A204.1 (cell line): ENCODE data around the gene CFAP58.

Source experiments
- FAIRE-seq: peaks from 2 replicates; lab custom pipeline; 2012; peaks lifted over from hg19 to GRCh38; lab: Jason Lieb, UNC

Gene CFAP58

DNA sequence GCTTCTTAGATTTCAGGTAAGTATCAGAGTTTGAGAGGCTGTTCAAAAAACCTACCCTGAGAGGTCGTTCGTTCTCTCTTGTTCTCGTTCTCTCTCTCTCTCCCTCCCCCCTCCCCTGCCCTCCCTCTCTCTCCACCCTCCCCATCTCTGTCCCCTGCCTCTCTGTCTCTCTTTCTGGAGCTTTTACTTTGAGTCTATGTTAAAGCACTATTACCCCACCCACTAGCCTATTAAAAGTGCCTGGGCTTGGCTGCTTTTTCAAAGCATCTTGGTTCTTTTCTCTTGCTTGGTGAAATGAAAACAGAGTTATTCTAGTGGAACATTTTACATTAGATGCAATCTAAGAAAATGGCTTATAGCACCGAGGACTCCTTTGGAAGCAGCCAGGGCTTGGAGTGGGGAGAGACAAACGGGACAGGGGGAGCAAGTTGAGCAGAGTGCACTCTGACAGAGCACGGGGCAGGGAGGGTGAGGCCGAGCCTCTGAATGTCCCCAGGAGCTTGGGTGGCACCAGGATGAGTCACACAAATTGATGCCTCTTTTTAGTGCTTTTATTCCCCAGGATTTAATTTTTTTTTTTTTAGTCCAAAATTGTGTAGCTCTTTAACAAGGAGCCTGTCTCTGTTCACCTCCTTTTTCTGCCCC, 134.3 kb downstream of the CFAP58 start:
- FAIRE-seq, result no peak

DNA sequence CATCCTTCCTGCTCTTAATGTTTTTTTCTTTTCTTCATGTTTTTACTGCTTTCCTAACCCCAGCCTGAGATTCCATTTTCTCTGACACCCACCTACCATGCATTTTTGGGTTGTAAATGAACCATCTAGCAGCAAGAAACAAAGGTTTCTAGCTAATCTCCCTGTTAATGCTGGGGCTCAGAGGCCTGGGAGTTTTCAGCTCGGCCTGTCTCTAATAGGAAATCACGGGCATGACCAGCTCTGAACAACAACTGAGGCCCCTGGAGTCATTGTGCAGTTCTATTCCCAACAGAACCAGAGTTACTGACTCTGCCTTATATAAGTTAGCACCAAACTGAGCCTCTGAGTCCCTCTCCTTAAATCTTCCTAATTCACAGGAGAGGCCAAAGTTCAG, 134.8 kb downstream of the CFAP58 start:
- no peak for FAIRE-seq

DNA sequence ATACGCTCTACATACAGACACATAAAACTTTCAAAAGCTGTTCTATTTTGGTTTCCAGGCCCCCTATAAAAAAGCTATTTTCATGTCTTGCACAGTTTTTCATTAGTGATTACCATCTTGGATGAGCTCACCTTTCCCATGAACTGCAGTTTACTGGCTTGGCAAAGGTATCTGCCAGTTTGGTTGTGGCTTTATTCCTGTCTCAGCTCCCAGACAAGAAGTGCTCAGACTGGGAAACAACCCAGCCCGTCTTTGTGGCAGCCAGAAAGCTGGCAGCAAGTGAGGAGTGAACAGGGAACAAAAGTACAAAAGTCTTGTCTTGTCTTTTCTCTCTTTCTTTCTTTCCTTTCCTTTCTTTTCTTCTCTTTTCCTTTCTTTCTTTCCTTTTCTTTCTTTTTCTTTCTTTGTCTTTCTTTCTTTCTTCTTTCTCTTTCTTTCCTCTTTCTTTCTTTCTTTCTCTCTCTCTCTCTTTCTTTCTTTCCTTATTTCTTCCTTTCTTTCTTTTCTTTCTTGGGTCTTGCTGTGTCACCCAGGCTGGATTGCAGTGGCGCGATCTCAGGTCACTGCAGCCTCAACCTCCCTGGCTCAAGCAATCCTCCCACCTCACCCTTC, 138.8 kb downstream of the CFAP58 start:
- FAIRE-seq, result no peak

DNA sequence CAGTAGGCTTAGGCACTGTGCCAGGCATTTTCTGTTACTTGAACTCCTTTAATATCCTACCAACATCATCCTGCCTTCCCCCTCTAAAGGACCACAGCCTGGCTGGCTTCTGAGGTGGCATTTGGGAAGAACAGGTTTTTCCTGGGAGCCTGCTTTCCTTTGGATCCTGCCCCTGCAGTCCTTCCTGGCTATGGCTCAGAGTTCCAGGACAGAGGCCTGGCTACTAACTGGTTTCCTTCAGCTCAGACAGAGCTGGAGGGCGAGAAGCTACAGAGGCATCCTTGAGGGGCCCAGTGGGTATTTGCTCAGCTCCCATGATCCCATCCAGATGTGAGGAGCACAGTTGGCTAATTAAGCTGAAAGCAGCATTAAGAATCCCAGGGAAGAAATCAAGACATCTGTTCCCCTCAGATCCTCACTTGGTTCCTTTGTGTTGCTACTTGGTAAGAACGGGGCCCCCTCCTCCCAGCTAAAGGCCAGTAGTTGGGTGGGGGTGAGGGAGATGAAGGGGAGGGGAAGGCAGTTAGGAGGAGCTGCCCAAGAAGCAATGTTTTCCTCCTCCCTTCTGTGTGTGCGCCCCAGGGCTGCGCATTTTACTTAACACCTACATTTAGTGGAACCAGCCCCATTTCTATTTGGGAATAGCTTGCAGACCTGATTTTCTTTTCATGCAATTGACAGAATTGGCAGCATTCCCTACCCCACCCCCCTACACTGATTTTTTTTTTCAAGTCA, 144.9 kb downstream of the CFAP58 start:
- no peak for FAIRE-seq

DNA sequence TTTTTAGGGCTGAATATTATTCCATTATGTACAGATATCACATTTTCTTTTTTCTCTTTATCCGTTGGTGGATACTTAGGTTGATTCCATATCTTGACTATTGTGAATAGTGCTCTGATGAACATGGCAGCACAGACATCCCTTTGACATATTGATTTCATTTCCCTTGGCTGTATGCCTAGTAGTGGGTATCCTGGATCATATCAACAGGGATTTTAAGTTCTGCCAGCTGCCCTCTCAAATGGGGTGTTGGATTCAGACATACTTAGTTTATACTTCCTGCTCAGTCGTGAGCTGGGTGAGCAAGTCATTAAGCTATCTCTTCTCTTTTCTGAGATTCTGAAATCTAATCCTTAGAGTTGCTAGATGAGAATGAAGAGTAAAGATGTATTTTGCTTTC, 147.8 kb downstream of the CFAP58 start:
- FAIRE-seq, result no peak

DNA sequence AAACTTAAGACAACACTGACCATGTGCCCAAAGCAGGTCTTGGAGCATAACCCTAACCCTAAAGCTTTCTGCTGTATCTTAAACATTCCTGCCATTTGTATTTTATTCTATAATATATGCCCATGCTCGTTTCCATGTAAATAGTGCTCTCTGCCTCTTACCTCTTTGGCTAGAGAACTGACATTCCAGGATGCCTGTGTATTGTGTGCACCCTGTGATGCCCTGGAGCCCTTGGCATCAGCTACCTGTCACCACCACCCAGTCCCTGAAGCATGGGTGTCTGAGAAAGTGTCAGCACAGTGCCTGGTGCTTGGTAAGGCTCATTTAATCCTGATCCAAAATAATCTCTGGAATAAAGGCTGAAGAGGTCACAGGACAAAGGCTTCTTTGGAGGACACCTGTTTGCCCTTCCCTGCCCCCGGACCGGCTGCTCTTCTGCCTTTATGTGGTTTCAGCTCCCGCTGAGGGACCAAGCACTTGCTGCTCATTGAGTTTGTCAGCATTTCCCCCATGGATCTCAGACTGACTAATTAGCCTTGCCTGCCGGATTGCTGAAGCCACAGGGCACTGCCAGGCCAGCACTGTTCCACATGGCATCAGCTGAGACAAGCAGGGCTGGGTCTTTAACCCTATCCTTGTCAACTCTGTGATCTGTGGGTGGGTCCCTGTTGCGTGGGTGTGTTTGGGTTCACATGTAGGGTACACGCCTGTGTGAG, 148.4 kb downstream of the CFAP58 start:
- no peak for FAIRE-seq

DNA sequence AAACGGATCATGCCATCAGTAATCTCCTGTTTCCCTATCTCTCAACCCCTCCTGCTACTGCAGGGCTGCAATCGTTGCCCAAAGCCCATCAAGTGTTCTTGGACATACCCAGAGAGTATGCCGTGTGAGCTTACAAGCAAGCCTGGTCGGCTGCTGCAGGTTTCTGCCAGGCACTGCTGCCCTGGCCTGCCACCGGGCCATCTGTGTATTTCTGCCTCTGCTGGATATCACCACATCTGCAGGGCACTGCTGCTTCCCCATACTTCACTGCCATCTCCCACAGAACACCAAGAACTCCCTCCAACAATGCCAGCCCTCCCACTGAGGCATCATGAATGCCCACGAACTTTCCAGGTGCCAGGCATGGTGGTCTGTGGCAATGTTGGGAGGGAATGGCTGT, 149.3 kb downstream of the CFAP58 start:
- no peak for FAIRE-seq
